ENCODE measurements around the gene PARP3.
"Not testable (repeated sequence)": the region's sequence is repeated elsewhere in the genome, so short reads cannot be mapped to it uniquely, and the experiment has no call there.

The PARP3 gene

DNA sequence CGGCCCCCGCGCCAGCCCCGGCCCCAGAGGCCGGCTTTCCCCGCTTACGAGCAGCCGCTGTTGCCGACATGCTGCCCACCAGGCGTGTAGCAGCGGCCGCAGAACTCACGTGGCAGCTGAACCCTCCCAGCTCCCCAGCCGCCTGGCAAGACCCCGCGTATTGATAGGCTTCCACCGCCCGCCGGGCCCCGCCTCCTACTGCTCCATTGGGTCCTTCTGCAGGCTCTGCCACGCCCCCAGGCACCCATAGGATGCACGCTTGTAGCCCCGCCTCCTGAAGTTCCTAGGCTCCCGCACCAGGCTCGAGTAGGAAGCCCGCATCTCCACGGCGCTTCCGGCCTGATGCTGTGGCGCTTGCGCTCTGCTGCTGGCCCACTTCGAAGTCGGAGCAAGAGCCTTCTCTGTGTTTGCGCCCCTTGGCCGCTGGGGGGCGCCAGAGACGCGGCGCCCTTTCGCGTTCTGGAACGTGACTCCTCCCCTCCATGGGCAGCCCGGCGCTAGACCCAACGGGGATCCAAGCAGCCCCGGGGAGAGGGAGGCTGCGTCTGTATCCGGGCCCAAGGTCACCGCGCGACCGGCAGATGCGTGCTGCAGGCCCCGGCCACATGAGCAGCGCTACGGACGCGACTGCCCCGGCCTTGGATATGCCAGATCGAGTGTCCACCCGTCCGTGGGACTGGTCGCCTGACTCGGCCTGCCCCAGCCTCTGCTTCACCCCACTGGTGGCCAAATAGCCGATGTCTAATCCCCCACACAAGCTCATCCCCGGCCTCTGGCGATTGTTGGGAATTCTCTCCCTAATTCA is at the start of gene PARP3, which contains the start of gene RRP9:
Gene PARP3 (plus strand): TSS at position 566 of the 805 bp plus-strand sequence. CDS start 993 bp downstream, outside the sequence.
Gene RRP9 (minus strand): TSS at position 107 of the 805 bp plus-strand sequence. CDS start 37 bp downstream, at position 70.
- Histone ChIP-seq H3K4me1 (ENCODE audit: control insufficient read depth, insufficient read depth, low read length) (peaks cover 3% of the 10 kb centered on the region; the same call in 1 of the 2 replicates), H3K36me3 (ENCODE audit: control insufficient read depth, insufficient read depth, low read length) (peaks cover 28% of the 10 kb centered on the region), H3K9ac (ENCODE audit: low read depth, low read length) (peak within 1 kb of the TSS; percentile 52), H3K27ac (ENCODE audit: low read depth, low read length) (peak within 1 kb of the TSS; percentile 72), H3K9me3 (ENCODE audit: control insufficient read depth, insufficient read depth, low read length) (no peaks in the 10 kb centered on the region), H3K4me3 (ENCODE audit: low read depth, low read length) (peak within 1 kb of the TSS; percentile 77), H3K27me3 (ENCODE audit: control insufficient read depth, insufficient read depth, low read length) (no peaks in the 10 kb centered on the region)

DNA sequence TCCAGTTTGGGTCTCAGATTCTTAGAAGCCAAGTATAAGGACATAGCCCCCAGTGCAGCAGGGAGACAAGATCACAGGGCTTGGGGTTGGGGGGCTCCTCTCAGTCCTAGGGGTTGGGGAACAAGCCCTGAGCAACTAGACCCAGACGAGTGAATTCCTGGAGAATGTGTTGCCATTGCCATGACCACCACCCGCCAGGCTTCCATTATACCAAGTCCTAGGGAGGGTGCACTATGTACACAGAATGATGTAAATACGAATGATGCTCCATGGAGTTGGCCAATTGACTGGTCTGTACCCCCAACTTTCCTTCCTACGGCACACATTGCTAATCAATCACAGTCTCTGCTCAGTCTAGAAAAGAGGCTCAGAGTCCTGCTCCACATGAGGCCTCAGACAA is 47.8 kb upstream of the PARP3 start:
- Histone ChIP-seq H3K4me1 (ENCODE audit: control insufficient read depth, insufficient read depth, low read length) (no peaks in the 10 kb centered on the region), H3K9me3 (ENCODE audit: control insufficient read depth, insufficient read depth, low read length) (no peaks in the 10 kb centered on the region; the same call in 1 of the 2 replicates), H3K27me3 (ENCODE audit: control insufficient read depth, insufficient read depth, low read length) (no peaks in the 10 kb centered on the region), H3K36me3 (ENCODE audit: control insufficient read depth, insufficient read depth, low read length) (no peaks in the 10 kb centered on the region), H3K27ac (ENCODE audit: low read depth, low read length) (no peak overlapping the region), H3K4me3 (ENCODE audit: low read depth, low read length) (no peak overlapping the region), H3K9ac (ENCODE audit: low read depth, low read length) (no peak overlapping the region)

DNA sequence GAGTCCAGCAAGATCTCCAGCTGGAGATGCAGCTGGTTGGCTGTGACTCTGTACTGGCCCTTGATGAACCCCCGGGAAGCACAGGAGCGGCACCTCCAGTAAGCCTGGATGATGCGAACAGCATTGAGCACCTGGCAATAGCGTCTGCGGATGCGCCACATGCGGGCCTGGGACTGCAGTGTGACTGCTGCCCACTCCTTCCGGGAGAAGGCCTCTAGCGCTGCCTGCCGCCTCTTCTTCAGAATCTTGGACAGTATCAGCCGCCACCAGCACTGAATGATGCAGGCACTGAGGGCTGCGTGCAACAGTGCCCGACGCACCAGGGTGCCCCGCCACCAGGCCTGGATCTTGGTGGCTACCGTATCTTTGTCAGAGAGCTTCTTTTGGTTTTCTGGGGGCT is 47.2 kb upstream of the PARP3 start:
- Histone ChIP-seq H3K9ac (ENCODE audit: low read depth, low read length) (no peak overlapping the region), H3K4me1 (ENCODE audit: control insufficient read depth, insufficient read depth, low read length) (no peaks in the 10 kb centered on the region), H3K27me3 (ENCODE audit: control insufficient read depth, insufficient read depth, low read length) (no peaks in the 10 kb centered on the region), H3K36me3 (ENCODE audit: control insufficient read depth, insufficient read depth, low read length) (no peaks in the 10 kb centered on the region), H3K27ac (ENCODE audit: low read depth, low read length) (no peak overlapping the region), H3K9me3 (ENCODE audit: control insufficient read depth, insufficient read depth, low read length) (no peaks in the 10 kb centered on the region; the same call in 1 of the 2 replicates), H3K4me3 (ENCODE audit: low read depth, low read length) (no peak overlapping the region)

DNA sequence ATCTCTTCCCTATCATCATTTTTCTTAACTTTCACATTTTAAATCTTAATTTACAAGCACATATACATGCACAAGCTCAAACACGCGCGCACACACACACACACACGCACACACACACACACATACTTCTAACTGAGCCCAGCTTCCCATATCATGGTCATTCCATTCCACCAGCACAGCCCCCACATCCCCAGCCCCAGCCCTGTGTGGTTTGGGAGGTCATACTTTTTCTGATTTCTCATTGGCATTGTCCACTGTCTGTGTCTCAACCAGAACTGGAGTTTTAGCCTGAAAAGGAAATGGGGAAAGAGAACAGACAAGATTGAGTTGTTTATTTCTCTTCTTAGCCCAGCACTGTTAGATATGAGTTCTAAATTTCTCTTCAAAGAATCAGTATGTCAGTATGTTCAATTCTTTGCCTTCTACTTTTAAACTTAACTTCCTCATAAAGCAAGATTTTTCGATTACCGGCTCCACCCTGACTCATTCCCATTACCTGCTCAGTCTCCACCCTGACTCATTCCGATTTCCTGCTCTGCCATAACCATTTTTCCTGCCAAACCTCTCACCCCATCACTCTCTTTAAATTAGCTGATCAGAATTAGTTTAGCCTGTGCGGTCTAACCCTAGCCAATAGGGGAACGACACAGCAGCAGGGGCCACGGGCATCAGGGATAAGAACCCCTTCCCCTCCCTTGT is 45.4 kb upstream of the PARP3 start:
- Histone ChIP-seq H3K4me3 (ENCODE audit: low read depth, low read length) (no peak overlapping the region), H3K27me3 (ENCODE audit: control insufficient read depth, insufficient read depth, low read length) (no peaks in the 10 kb centered on the region), H3K36me3 (ENCODE audit: control insufficient read depth, insufficient read depth, low read length) (no peaks in the 10 kb centered on the region), H3K27ac (ENCODE audit: low read depth, low read length) (no peak overlapping the region), H3K4me1 (ENCODE audit: control insufficient read depth, insufficient read depth, low read length) (no peaks in the 10 kb centered on the region), H3K9ac (ENCODE audit: low read depth, low read length) (no peak overlapping the region), H3K9me3 (ENCODE audit: control insufficient read depth, insufficient read depth, low read length) (no peaks in the 10 kb centered on the region; the same call in 1 of the 2 replicates)

DNA sequence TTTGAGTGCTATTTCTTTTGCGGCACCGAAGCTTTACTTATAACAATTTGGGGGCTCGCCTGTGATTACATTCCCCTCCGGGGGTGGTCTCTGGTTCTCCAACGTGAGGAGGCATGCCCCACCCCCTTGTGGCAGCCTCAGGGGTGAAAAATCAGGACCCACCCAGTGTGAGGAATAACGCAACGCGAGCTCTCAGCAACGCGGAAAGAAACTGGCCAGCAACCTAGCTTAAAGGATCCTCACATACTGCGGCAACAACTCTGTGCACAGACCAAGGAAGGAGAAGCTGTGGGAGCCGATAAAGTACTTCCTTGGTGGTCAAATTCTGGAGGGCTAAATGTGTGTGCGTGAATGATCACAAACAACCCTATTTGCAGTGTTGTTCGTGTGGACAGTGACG is 44.8 kb upstream of the PARP3 start:
- Histone ChIP-seq H3K4me3 (ENCODE audit: low read depth, low read length) (no peak overlapping the region), H3K9me3 (ENCODE audit: control insufficient read depth, insufficient read depth, low read length) (no peaks in the 10 kb centered on the region; the same call in 1 of the 2 replicates), H3K9ac (ENCODE audit: low read depth, low read length) (no peak overlapping the region), H3K27ac (ENCODE audit: low read depth, low read length) (no peak overlapping the region), H3K36me3 (ENCODE audit: control insufficient read depth, insufficient read depth, low read length) (no peaks in the 10 kb centered on the region), H3K27me3 (ENCODE audit: control insufficient read depth, insufficient read depth, low read length) (no peaks in the 10 kb centered on the region), H3K4me1 (ENCODE audit: control insufficient read depth, insufficient read depth, low read length) (no peaks in the 10 kb centered on the region)

DNA sequence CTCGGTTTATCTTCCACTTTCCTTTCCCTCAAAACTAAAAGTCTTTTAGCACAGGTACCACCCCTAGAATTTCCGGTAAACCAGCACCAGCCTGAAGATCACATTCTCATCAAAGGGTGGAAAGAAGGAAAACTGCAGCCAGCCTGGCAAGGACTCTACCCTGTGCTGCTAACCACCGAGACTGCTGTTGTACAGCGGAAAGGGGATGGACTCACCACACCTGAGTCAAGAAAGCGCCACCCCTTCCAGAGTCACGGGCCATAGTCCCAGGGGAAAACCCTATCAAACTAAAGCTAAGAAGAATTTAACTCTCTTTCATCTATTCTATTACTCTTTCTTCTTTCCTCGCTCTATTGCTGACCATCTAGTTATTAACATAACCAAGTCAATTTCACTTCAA is 42.1 kb upstream of the PARP3 start:
- H3K36me3 ChIP-seq (ENCODE audit: control insufficient read depth, insufficient read depth, low read length); H3K9ac ChIP-seq (ENCODE audit: low read depth, low read length); H3K4me1 ChIP-seq (ENCODE audit: control insufficient read depth, insufficient read depth, low read length); H3K27me3 ChIP-seq (ENCODE audit: control insufficient read depth, insufficient read depth, low read length); H3K27ac ChIP-seq (ENCODE audit: low read depth, low read length); H3K9me3 ChIP-seq (ENCODE audit: control insufficient read depth, insufficient read depth, low read length); H3K4me3 ChIP-seq (ENCODE audit: low read depth, low read length): not testable (repeated sequence)

DNA sequence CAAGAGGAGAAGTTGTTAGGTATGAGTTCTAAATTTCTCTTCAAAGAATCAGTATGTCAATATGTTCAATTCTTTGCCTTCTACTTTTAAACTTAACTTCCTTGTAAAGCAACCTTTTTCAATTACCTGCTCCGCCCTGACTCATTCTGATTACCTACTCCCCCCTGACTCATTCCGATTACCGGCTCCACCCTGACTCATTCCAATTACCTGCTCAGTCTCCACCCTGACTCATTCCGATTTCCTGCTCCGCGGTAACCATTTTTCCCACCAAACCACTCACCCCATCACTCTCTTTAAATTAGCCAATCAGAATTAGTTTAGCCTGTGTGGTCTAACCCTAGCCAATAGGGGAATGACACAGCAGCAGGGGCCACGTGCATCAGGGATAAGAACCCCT is 39.8 kb upstream of the PARP3 start:
- H3K9ac ChIP-seq (ENCODE audit: low read depth, low read length); H3K4me3 ChIP-seq (ENCODE audit: low read depth, low read length); H3K36me3 ChIP-seq (ENCODE audit: control insufficient read depth, insufficient read depth, low read length); H3K27ac ChIP-seq (ENCODE audit: low read depth, low read length); H3K27me3 ChIP-seq (ENCODE audit: control insufficient read depth, insufficient read depth, low read length); H3K9me3 ChIP-seq (ENCODE audit: control insufficient read depth, insufficient read depth, low read length); H3K4me1 ChIP-seq (ENCODE audit: control insufficient read depth, insufficient read depth, low read length): not testable (repeated sequence)

DNA sequence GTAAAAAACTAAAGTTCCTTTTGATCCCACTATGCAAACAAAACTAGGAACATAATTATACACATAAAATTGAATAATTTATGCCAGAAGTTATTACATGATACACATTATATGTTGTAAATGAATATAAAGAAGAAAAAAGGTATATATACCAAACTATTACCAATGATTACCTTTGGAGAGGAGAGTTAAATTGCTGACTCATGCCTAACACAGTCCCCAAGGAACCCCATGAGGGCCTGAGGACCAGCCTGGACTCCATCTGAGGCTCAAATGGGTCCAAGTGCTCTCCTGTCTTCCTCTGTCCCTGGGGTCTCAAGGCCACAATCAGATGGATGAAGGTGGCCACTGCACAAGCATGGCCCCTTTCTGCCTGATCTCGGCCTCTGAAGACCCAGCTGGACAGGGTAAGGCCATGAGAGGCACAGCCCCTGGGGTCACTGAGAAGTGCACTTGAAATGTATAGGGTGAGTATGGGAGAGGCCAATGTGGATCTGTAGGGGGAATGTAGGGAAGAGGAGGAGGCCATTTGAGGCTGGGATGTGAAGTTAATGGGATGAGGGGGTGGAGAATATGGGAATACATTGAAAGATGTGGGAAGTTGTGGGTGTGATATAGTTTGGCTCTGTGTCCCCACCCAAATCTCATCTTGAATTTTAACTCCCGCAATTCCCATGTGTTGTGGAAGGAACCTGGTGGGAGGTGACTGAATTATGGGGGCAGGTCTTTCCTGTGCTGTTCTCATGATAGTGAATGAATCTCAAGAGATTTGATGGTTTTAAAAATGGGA is 37.9 kb upstream of the PARP3 start:
- Histone ChIP-seq H3K36me3 (ENCODE audit: control insufficient read depth, insufficient read depth, low read length) (no peaks in the 10 kb centered on the region), H3K4me1 (ENCODE audit: control insufficient read depth, insufficient read depth, low read length) (no peaks in the 10 kb centered on the region), H3K9me3 (ENCODE audit: control insufficient read depth, insufficient read depth, low read length) (no peaks in the 10 kb centered on the region; the same call in 1 of the 2 replicates), H3K27ac (ENCODE audit: low read depth, low read length) (no peak overlapping the region), H3K9ac (ENCODE audit: low read depth, low read length) (no peak overlapping the region), H3K27me3 (ENCODE audit: control insufficient read depth, insufficient read depth, low read length) (no peaks in the 10 kb centered on the region), H3K4me3 (ENCODE audit: low read depth, low read length) (no peak overlapping the region)

DNA sequence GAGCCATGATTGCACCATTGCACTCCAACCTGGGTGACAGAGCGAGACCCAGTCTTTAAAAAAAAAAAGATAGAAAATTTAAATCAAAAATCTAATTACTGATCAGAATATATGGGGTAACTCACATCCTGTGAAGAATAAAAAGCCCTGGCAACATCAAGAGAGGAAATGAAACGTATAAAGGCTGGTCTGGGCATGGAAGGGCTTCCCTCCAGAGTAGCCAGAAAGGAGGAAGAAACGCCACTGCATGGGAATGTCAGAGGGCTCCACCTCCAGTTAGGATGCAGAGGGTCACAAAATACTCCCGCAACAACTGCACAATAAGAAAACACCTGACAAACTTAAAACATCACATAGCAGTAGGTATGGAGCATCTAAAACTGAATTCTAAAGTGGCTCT is 34.1 kb upstream of the PARP3 start:
- no peak overlapping the region for H3K27ac ChIP-seq (ENCODE audit: low read depth, low read length)
- no peaks in the 10 kb centered on the region; the same call in 1 of the 2 replicates for H3K9me3 ChIP-seq (ENCODE audit: control insufficient read depth, insufficient read depth, low read length)
- H3K4me1 ChIP-seq (ENCODE audit: control insufficient read depth, insufficient read depth, low read length) = no peaks in the 10 kb centered on the region
- H3K27me3 ChIP-seq (ENCODE audit: control insufficient read depth, insufficient read depth, low read length) = no peaks in the 10 kb centered on the region
- no peak overlapping the region for H3K9ac ChIP-seq (ENCODE audit: low read depth, low read length)
- no peak overlapping the region for H3K4me3 ChIP-seq (ENCODE audit: low read depth, low read length)
- no peaks in the 10 kb centered on the region for H3K36me3 ChIP-seq (ENCODE audit: control insufficient read depth, insufficient read depth, low read length)

DNA sequence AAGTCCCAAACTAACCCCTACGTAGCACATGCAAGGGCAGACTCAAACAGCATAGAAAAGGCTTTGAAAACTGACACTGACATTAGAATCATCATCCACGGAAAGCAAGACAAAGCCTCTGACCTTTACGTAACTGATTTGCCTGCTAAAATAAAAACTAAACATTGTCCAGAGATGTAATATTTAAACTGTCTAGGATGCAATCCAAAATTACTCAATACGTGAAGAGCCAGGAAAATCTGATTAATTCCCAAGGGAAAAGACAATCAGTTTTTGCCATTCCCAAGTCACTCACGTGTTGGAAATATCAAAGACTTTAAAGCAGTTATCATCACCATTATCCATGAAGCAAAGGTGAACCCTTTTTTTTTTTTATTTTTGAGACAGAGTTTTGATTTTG is 25.7 kb upstream of the PARP3 start:
- H3K27ac ChIP-seq (ENCODE audit: low read depth, low read length) = no peak overlapping the region
- no peaks in the 10 kb centered on the region for H3K9me3 ChIP-seq (ENCODE audit: control insufficient read depth, insufficient read depth, low read length)
- no peak overlapping the region for H3K4me3 ChIP-seq (ENCODE audit: low read depth, low read length)
- no peaks in the 10 kb centered on the region for H3K36me3 ChIP-seq (ENCODE audit: control insufficient read depth, insufficient read depth, low read length)
- no peaks in the 10 kb centered on the region for H3K27me3 ChIP-seq (ENCODE audit: control insufficient read depth, insufficient read depth, low read length)
- H3K4me1 ChIP-seq (ENCODE audit: control insufficient read depth, insufficient read depth, low read length) = peaks cover 11% of the 10 kb centered on the region
- no peak overlapping the region for H3K9ac ChIP-seq (ENCODE audit: low read depth, low read length)
